GM12875 (cell line): ENCODE data around the gene HERC6.
"Not testable (repeated sequence)": the region's sequence is repeated elsewhere in the genome, so short reads cannot be mapped to it uniquely, and the experiment has no call there.

Source experiments
- H3K4me3 ChIP-seq: one replicate; pipeline ENCODE4 v1.5.1; 2011; ENCODE audit warnings: low read depth, low read length, control low read depth
- CTCF ChIP-seq: IDR thresholded peaks from 2 replicates; pipeline ENCODE4 v1.5.1; 2011; ENCODE audit warnings: low read depth, mild to moderate bottlenecking, control low read depth, inconsistent platforms, low read length, moderate library complexity, borderline replicate concordance; ENCODE audit not compliant: insufficient read depth

Gene HERC6

GRCh38 chr4:88352062-88352740 lies 26.5 kb upstream of the HERC6 start:
- H3K4me3 ChIP-seq, result no peak overlapping the region
- TF ChIP-seq CTCF, result no peak

DNA sequence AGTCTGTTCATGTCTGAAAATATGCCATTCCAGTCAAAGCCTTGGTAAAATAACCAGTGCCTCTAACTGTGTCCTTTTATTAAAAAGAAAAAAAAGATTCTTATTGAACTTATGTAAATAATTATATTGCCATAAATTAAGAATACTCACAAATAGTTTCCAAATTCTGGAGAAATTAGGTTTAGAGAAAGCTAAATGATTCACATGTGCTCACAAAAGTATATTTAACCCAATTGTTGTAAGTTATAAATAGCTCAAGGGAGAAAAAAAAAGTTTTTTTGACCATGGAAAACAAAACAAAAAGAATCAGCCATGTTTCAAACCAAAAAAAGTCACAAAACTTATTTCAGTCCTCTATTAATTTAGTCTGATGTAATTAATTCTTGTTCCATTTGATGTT lies 25.3 kb upstream of the HERC6 start:
- H3K4me3 ChIP-seq, result no peak overlapping the region
- TF ChIP-seq CTCF, result no peak

GRCh38 chr4:88356771-88357170 lies 21.9 kb upstream of the HERC6 start:
- TF ChIP-seq CTCF, result no peak
- H3K4me3 ChIP-seq, result no peak overlapping the region

- no peak overlapping the region for H3K4me3 ChIP-seq
- TF ChIP-seq CTCF, result no peak
These were observed 21.4 kb upstream of the HERC6 start for GRCh38 chr4:88357262-88357661.

GRCh38 chr4:88359558-88359957 lies 19.1 kb upstream of the HERC6 start:
- no peak for TF ChIP-seq CTCF

DNA sequence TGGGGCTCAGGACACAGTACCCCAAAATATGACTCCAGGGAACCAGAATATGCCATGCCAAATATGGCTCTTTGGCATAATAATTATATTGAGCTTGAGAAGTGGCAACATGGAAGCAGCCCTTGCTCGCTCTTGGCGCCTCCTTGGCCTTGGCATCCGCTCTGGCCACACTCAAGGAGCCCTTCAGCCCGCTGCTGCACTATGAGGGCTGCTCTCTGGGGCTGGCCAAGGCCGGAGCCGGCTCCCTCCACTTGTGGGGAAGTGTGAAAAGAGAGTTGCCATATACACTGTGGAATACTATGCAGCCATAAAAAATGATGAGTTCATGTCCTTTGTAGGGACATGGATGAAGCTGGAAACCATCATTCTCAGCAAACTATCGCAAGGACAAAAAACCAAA lies 18.4 kb upstream of the HERC6 start:
- no peak overlapping the region for H3K4me3 ChIP-seq
- TF ChIP-seq CTCF, result no peak

More at GRCh38 chr4:88359558-88359957, 19.1 kb upstream of the HERC6 start:
- H3K4me3 ChIP-seq, result no peak overlapping the region

DNA sequence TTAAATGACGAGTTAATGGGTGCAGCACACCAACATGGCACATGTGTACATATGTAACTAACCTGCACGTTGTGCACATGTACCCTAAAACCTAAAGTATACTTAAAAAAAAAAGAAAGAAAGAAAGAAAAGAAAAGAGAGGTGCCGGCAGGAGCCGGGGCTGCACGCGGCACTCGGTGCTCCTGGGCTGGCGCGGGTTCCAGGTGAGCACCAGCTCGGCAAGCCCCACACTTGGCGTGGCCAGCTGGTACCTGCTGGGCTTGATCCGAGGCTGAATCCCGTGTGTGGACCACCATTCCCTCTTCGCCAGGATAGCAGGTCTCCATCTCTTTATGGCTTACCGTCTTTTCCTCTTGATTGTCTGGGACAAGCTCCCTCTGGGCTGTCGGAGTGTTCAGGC lies 17.9 kb upstream of the HERC6 start:
- TF ChIP-seq CTCF, result no peak
- H3K4me3 ChIP-seq, result no peak overlapping the region

DNA sequence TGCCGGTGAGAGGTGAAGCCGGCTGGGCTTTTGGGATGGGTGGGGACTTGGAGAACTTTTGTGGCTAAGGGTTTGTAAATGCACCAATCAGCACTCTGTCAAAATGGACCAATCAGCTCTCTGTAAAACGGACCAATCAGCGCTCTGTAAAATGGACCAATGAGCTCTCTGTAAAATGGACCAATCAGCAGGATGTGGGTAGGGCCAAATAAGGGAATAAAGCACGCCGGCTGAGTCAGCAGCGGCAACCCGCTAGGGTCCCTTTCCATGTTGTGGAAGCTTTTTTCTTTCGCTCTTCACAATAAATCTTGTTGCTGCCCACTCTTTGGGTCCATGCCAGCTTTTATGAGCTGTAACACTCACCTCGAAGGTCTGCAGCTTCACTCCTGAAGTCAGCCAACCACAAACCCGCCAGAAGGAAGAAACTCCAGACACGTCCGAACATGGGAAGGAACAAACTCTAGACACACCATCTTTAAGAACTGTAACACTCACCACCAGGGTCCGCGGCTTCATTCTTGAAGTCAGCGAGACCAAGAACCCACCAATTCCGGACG lies 17.4 kb upstream of the HERC6 start:
- H3K4me3 ChIP-seq, result not testable (repeated sequence)
